Activated naive CD4-positive, alpha-beta T cell (primary cell): ENCODE data around the gene UBE3C.

Experiments
- DNase-seq, 4 experiments: peaks; one replicate each; lab custom pipeline; 2025; lab: John Stamatoyannopoulos, UW

Gene UBE3C

DNA sequence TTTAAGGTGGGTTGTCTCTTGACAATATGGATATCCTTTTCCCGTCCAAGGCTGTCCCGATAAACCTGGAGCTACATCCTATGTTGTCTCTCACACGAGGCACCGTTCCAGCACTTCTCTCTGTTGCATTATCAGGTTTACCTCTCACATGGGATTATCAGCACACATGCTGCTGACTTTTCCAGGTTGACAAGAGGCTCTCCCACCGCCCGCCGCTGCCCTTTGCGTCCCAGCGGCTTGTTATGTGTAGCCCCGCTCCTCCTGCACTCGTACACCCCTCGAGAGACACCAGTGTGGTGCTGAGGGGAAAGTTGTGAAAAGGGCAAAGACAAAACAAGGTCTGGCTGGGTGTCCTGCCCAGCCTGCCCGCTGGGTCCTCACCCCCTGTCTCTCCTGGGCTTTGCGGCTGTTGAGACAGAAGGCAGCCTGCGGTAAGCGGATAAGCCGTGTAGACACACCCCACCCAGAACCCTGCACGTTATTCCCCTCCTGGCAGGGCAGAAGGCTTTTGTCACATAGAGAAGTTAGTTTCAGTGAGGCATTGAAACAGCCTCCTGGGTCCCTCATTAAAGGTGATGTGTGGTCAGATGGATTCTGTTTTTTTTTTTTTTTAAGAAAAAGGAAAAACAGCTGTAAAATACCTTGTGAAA is 38.7 kb downstream of the UBE3C start:
- DNase-seq: no peak

DNA sequence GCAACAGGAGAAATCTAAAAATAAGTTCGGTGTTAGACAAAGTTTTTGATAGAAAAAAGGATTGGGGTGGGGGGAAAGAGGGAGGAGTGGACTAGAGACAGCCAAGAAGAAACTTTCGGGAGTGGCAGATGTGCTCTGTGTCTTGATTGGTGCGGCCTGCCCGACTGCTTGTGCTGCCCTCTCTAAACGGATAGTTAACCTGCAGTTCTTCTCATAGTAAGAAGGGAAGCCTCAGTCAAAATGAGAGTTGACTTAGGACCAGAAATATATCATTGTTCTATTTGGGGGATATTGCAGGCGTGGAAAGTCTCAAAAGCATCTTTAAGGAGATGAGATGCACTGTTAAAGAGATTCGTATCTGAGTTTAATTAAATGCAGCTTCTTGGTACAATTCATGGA is 39.3 kb downstream of the UBE3C start:
- no peak for DNase-seq

DNA sequence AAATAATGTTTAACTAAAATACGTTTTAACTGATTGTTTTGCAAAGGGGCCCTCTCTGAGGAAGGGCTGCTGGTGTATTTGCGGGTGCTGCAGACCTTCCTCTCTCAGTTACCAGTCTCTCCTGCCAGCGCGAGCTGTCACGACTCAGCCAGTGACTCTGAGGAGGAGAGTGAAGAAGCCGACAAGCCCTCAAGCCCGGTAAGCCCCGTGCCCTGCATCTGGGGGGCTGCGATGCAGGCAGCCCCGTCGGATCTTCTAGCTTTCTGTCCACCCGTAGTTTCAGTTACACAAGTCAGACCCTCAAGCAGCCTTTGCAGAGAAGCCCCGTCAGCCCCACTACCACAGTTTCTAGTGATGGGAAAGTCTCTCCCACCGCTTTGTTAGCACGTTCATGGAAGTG is 45.1 kb downstream of the UBE3C start:
- DNase-seq: no peak

DNA sequence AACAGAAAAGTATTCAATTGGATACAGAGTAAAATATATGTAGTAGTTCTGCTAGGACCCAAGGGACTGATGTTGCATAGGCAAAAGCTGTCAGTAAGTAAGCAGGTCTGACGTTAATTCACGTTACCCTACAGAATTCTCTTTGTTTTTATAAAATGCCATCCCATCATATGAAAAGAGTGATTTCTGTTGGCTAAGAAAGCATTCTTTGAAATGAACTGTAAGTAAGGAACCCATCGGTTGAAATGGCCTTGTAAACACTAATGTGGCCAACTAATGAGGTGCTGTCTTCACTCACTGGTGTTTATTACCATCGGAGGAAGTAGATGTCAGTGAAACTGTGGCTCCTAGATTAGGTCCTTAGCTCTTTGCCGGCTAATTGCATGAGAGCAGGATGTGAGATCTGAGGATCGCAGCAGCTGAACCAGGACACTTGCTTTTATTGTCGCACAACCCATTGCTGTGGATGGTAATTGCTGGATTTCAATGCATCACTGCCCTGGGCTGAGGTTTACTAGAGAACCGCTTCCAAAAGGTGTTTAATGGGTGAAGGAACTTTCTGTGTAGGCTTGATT is 49.5 kb downstream of the UBE3C start:
- no peak for DNase-seq

DNA sequence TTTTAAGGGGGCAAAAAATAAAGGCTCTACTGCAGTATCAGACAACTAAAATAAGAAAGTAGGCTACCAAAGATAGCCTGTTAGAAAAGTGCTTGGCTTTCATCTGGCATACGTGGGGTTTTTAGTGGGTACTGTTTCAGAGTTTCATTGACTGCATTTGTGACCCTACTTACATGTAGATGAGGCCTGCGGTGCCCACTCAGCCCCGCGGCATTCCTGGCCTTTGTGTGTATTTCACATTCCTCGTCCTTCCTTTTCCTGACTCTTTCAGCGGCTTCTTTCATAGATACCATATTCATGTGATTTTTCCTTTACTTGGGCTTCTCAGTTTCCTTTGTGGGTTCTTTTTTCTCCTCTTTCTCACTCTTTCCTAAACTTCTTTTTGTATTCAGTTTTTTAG is 50.7 kb downstream of the UBE3C start:
- DNase-seq: no peak

DNA sequence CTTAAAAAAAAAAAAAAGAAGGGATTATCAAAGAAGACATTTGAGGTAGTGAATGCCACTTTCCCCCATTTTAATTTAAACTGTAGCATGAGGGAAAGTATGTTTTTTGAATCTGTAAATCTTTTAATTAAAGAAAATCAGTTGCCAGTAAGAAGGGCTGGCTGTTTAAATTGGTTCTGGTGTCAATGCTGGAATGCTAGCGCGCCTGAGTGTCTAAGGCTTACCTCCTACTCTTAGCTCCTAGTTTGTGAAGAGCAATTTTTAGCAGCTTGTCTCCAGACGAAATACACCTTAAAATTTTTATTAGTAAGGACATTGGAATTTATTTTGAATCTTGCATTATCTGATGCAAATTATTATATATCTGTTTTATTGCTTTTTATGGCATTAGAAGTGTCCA is 54.1 kb downstream of the UBE3C start:
- no peak for DNase-seq

DNA sequence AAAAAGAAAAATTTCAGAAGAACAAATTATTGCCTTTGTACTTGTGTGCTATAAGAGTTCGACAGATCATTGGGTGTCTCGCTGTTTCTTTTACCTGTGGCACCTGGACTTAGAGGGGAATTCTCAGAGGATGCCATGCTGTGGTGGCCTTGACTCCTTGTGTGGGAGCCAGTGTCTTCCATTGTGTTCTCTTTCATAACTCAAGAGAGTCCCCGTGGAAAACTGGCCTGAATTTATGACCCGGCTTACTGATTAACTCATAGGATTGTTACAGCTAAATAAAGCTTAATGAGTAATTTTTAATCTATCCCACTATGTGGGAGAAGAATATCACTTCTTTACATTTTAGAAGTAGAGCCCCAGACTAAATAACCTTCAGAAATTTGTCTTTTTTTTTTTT is 54.5 kb downstream of the UBE3C start:
- no peak for DNase-seq

DNA sequence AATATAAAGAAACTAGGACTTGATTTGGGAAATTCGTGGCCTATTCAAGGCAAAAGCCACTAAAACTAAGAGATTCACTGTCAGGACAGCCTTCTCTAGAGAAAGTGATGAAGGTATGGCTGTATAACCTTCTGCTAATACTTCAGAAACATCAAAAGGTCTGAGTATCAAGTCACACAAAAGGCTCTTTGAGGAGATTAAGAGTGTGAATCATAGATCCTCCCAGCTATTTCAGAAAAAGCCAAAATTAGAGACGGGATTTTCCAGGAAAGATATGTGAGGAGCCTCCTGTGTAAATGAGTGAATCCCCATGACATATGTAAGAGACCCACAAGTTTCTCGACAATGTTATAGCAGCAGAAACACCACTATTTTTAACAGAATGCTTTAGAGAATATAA is 56.2 kb downstream of the UBE3C start:
- DNase-seq: no peak

DNA sequence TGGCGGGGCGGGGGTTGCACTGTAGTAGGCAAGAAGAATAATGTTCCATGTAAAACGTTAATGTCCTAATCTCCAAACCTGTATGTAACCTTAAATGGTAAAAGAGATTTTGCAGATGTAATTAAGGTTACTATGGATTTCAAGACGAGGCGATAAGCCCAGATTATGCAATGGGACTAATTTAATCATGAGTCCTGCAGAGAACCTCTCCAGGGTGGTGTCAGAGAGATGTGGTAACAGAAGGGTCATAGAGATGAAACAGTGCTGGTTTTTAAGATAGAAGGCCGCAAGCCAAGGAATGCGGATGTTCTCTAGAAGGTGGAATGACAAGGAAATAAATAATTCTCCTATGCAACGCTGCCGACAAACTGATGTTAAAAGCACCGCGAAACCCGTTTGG is 57.1 kb downstream of the UBE3C start:
- no peak for DNase-seq

DNA sequence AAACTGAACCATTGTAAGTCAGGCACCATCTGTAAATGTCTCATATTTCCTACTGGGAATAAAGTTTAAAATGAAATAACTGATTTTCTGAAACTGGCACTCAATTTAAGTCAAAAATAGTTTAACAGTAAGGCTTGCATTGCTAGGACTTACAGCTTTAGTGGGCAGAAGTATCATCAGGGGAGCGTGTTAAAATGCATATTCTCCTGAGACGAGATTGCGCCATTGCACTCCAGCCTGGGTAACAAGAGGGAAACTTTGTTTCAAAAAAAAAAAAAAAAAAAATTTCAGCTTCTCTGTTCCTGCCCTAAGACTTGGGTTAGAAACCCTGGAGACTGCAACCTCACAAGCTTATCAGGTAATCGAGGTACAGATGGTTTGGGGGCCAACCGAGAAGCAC is 65.4 kb downstream of the UBE3C start:
- no peak for DNase-seq

DNA sequence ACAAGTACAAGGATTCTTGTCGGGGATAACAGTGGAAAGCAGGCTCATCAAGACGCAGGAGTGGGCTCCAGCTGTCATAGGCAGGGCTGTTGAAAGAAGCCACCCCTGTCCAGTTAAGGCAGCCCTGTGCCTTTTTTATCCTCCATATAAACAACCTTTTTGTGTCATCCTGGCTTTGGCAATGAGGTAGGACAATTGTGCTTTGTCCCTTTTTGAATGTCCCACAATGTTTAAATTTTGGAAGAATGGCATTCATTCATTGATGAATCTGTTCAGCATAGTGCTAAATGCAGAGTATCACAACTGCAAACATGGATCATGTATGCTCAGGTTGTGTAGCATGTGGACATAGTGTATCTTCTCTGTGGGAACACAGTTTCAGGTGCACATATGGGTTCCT is 66.7 kb downstream of the UBE3C start:
- DNase-seq: no peak

DNA sequence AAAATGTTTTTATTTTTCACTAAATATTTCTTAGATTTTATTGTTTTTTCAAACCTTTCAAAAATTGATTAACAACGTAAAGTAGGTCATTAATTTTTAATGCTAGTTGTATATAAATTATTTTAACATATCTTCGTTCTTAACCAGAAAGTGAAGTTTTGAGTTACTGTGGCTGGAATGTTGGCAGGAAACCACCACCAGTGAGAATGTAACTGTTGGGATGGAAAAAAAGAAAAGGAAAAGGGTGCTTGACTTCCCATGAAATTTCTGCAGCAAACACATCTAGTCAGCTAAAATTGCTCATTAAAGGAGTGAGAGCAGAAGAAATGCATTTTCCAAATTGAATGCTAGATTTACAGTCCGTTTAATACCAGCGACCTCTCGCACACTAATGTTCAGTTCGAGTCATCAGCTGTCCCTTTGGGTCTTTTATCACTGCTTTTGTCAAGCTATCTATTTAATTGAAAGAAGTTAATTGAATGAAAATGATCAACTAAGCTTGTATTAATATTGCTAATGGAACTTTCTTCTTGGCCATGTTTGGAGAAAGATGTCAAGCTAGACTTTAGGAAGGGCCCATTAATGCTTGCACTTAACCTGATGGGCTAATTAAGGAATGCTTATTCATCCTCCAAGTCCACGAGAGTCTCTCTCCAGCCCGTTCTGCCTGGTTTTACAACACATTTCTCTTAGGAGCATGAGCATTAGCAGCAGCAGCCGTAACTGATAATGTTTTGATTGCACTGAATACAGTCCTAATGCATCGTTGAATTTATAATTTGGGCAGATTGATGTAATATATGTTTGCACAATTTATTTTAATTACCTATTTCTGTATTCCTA is 70.1 kb downstream of the UBE3C start:
- no peak for DNase-seq

DNA sequence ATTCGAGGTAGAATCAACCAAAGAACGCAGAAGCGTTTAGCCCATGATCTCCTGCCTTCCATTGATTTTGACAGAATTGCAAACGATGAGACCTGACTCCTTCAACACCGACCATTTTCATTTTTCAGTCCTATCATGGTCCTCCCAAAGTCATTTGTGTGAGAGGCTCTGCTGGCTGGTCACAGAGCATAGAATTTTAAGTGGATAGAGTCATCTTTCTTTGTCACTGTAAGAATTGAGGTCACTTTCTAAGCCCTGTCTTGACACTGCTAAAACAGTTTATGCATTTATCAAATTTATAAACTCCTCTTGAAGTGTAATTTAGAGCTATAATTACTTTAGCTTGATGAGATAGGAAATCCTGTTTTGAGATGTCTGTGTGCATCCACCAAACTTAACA is 72.0 kb downstream of the UBE3C start:
- no peak for DNase-seq

DNA sequence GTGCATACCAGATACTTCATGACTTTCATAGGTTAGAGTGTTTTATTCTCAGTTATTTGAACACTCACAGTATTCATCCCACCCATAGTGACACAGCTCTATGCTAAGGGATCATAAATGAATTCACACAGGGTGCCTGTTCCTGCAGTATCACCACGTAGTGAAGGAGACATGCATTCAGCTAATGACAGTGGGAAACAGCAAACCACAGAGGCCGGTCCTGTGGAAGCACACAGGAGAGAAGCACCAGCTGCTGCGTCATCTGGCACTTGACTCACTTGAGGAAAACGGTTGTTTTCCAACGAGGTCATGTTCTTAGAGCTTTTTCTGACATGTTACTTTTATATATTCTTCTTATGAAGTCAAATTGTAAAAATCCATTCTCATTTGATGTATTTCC is 73.0 kb downstream of the UBE3C start:
- DNase-seq: no peak

DNA sequence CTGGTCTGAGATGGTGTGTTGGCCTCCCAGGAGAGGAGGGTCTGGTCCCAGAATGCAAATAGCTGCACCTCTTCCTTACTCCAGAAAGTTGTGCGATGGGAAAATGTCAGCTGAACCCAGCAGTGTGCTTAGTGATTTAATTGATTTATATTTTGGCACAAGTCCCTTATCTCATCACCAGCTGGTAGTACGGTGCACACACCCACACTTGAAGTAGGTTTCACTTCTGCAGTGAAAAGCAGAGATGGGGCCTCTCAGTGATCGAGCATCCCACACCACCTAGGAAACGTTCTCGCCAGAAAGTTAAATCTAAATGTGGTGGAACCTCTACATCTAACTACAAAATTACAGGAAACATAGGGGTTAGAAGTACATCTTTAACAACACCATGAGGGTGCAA is 80.4 kb downstream of the UBE3C start:
- DNase-seq: no peak

DNA sequence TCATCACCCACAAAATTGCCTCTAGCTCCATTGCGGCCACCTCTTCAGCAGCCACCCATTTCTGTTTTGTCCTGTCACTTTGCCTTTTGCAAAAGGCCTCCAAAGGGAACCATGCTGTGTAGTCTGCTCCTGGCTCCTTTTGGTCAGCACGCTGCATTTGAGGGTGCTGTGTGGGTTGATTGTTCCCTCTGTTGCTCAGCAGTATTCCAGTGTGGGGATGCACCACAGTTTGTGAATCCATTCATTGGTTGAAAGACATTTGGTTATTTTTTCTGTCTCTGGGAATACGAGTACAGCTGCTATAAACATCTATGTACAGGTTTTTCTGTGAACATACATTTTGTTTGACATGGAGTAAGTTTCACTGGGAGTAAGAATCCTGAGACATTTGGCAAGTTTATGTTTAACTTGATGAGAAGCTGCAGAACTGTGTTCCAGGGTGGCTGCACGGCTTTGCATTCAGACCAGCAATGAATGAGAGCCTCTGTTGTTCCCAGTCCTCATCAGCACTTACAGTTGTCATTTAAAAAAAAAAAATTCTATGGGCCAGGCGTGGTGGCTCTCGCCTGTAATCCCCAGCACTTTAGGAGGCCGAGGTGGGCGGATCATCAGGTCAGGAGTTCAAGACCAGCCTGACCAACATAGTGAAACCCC is 82.3 kb downstream of the UBE3C start:
- DNase-seq: no peak

DNA sequence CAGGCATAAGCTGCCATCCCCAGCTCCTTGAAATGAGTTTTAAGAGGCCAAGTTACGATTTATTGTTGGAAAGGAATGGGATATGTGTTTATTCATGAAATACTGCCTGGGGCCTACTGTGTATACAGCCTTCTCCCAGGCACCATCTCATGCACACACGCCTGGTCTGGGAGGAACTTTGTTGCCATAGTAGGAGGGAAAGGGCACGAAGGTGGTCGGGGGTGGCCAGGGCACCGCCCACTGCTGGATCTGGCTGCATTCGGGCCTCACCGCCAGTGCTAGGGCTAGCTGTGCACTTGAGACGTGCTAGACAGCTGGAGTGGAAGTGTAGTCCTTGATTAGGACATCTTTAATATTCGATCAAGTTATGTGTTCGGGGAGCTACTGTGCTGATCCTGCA is 84.0 kb downstream of the UBE3C start:
- DNase-seq: no peak

DNA sequence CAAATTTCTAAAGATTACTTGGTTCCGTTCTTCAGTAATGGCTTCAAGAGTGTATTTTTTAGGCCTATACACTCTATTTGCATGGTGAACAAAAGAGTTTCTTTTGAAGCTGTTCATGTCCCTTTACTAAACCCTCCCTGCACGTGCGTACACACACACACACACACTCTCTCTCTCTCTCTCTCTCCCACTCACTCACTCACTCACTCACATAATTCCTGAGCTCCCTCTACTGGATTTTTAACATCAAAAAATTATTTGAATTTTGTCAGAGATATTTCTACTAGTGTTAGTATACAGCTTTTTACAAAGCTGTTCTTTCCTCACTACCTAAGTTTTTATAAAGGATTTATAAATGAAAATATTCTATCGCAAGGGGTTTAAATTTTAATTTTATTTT is 85.9 kb downstream of the UBE3C start:
- no peak for DNase-seq

DNA sequence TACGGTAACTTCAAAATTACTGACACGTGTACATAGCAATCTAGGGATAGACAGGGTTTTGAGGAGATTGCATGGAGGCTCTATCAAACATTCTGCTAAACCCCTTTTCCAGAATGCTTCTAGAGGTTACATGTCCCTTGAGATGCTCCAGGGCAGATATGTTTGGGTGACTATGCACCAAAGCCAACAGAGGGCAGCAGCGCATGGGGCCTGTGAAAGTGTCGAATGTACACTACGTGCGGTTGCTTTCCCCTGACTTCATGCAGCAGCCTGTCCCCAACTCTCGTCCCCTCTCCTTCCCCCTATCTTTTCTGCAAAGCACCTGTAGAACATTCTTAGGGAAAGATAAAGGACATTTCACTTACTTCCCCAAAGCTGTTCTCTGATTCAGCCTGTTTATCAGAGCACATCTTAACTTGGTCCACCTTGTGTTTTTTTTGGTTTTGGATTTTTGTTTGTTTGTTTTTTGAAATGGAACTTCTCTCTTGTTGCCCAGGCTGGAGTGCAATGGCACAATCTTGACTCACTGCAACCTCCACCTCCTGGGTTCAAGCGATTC is 90.2 kb downstream of the UBE3C start:
- no peak for DNase-seq

DNA sequence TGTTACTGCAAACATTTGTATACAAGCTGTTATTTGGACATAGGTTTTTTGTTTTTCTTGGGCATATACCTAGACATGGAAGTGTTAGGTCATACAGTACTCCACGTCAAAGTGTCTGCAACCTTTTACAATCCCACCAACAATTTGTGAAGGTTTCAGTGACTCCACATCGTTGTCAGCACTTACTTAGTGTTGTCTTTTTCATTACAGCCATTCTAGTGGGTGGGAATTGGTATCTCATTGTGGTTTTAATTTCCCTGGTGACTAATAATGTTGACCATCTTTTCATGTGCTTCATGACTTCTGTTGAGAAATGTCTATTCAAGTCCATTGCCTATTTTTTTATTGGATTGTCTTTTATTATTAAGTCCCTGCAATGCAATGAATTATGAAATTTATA is 95.0 kb downstream of the UBE3C start:
- no peak for DNase-seq

DNA sequence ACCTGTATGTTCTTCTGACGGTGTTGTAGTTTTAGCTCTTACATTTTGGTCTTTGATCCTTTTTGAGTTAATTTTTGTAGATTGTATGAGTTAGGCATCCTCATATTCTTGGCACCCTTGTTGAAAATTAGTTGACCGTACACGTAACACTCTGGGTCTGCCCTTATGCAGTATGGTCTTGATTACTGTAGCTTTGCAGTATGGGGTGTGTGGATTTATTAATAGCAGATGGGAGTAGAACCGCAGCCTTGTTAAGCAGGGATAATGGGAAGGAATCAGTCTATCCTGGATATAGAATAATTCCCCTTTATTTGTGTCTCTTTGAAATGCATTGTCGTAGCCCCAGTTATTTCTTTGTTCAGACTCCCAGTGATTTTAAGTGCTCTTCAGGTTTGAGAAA is 95.5 kb downstream of the UBE3C start:
- DNase-seq: no peak
